ENCODE data around the gene MAPKAP1.

The MAPKAP1 gene

GRCh38 chr9:125463926-125464325 is 243.1 kb downstream of the MAPKAP1 start:
- Histone ChIP-seq H3K36me3 (ENCODE audit: insufficient read depth, low read length) (peaks cover 11% of the 10 kb centered on the region), H3K9me3 (ENCODE audit: insufficient read depth, low read depth, low read length) (0 out of 2 replicates have a peak, but pooled peaks cover 9% of the 10 kb centered on the region), H3K27ac (ENCODE audit: low read depth, low read length) (no peak overlapping the region; the same call in 1 of the 2 replicates), H3K4me1 (ENCODE audit: insufficient read depth, low read length) (peaks cover 17% of the 10 kb centered on the region; the same call in 1 of the 2 replicates), H3K27me3 (ENCODE audit: insufficient read depth, low read length) (no peaks in the 10 kb centered on the region), H3K4me3 (ENCODE audit: low read length) (no peak overlapping the region), H3K9ac (ENCODE audit: low read depth, low read length) (no peak overlapping the region)
- 91% methylated on average over 1 of the region's 2 CpGs for WGBS

DNA sequence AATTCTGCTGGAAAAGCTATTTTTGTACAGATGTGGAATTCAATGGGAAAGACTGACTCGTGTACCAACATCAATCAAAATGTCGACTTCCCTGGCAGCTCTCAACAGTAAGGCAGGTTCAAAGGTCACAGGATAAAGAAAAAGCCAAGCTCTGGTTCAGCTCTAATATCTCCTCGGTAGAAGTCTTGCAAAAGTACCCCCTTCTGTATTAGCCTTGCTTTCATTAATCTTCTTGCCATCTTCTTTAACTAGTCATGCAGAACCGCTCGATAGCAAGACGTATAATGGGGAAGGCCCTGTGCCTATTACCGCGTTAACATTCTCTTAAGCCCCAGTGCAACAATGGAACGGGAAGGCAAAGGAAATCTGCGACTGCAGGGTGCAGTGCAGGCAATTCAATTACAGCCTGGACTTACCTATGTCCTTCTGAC is 244.1 kb downstream of the MAPKAP1 start:
- no peaks in the 10 kb centered on the region for H3K27me3 ChIP-seq (ENCODE audit: insufficient read depth, low read length)
- WGBS: 85% methylated on average over 10 of the region's 10 CpGs
- peaks cover 12% of the 10 kb centered on the region for H3K36me3 ChIP-seq (ENCODE audit: insufficient read depth, low read length)
- peaks cover 17% of the 10 kb centered on the region; the same call in 1 of the 2 replicates for H3K4me1 ChIP-seq (ENCODE audit: insufficient read depth, low read length)
- no peak overlapping the region for H3K9ac ChIP-seq (ENCODE audit: low read depth, low read length)
- H3K9me3 ChIP-seq (ENCODE audit: insufficient read depth, low read depth, low read length): peaks cover 13% of the 10 kb centered on the region
- no peak overlapping the region for H3K4me3 ChIP-seq (ENCODE audit: low read length)
- no peak overlapping the region for H3K27ac ChIP-seq (ENCODE audit: low read depth, low read length)

DNA sequence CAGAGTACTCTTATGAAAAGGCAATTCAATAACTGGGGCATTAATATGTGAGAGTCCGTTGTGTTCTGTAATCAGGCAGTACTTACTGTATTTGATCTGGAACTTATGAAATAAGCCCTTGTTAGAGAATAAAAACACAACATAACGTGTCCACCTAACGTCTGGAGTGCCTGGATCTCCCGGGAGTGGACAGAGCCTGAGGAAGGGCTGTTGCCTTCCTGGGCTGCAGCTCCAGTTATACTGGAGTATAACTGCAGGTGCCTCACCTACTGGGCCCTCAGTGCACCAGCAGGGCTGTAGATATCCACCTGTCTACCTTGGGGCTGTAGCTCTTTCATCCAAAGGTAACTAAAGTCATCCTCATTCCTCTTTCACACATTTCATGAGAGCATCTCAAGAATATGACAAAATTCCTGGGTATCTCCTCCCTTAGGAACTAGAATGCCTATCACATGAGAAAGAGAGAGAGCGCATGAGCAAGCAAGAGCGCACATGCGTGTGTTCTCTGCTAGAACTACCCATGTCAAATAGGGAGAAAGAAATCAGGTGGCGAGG is 245.3 kb downstream of the MAPKAP1 start:
- 97% methylated on average over 8 of the region's 8 CpGs for WGBS
- H3K4me3 ChIP-seq (ENCODE audit: low read length): no peak overlapping the region

GRCh38 chr9:125460883-125461635 is 245.9 kb downstream of the MAPKAP1 start:
- Histone ChIP-seq H3K9ac (ENCODE audit: low read depth, low read length) (no peak overlapping the region), H3K27ac (ENCODE audit: low read depth, low read length) (no peak overlapping the region), H3K9me3 (ENCODE audit: insufficient read depth, low read depth, low read length) (peaks cover 29% of the 10 kb centered on the region), H3K36me3 (ENCODE audit: insufficient read depth, low read length) (peaks cover 23% of the 10 kb centered on the region), H3K27me3 (ENCODE audit: insufficient read depth, low read length) (no peaks in the 10 kb centered on the region), H3K4me1 (ENCODE audit: insufficient read depth, low read length) (peaks cover 17% of the 10 kb centered on the region; the same call in 1 of the 2 replicates), H3K4me3 (ENCODE audit: low read length) (no peak overlapping the region)
- 95% methylated on average over 8 of the region's 8 CpGs for WGBS

More for the DNA sequence above, 245.3 kb downstream of the MAPKAP1 start:
- Histone ChIP-seq H3K4me1 (ENCODE audit: insufficient read depth, low read length) (peaks cover 17% of the 10 kb centered on the region; the same call in 1 of the 2 replicates), H3K36me3 (ENCODE audit: insufficient read depth, low read length) (peaks cover 18% of the 10 kb centered on the region), H3K9ac (ENCODE audit: low read depth, low read length) (no peak overlapping the region), H3K27me3 (ENCODE audit: insufficient read depth, low read length) (no peaks in the 10 kb centered on the region), H3K9me3 (ENCODE audit: insufficient read depth, low read depth, low read length) (peaks cover 22% of the 10 kb centered on the region), H3K27ac (ENCODE audit: low read depth, low read length) (no peak overlapping the region)

GRCh38 chr9:125460346-125460745 is 246.7 kb downstream of the MAPKAP1 start:
- Histone ChIP-seq H3K9me3 (ENCODE audit: insufficient read depth, low read depth, low read length) (peaks cover 35% of the 10 kb centered on the region), H3K4me3 (ENCODE audit: low read length) (no peak overlapping the region), H3K9ac (ENCODE audit: low read depth, low read length) (no peak overlapping the region), H3K36me3 (ENCODE audit: insufficient read depth, low read length) (peaks cover 24% of the 10 kb centered on the region), H3K4me1 (ENCODE audit: insufficient read depth, low read length) (peaks cover 17% of the 10 kb centered on the region; the same call in 1 of the 2 replicates), H3K27me3 (ENCODE audit: insufficient read depth, low read length) (no peaks in the 10 kb centered on the region), H3K27ac (ENCODE audit: low read depth, low read length) (no peak overlapping the region)
- WGBS: 98% methylated on average over 7 of the region's 7 CpGs

GRCh38 chr9:125457357-125457756 is 249.7 kb downstream of the MAPKAP1 start:
- Histone ChIP-seq H3K27me3 (ENCODE audit: insufficient read depth, low read length) (no peaks in the 10 kb centered on the region), H3K27ac (ENCODE audit: low read depth, low read length) (no peak overlapping the region), H3K9me3 (ENCODE audit: insufficient read depth, low read depth, low read length) (peaks cover 35% of the 10 kb centered on the region), H3K4me3 (ENCODE audit: low read length) (no peak overlapping the region), H3K36me3 (ENCODE audit: insufficient read depth, low read length) (peaks cover 24% of the 10 kb centered on the region), H3K9ac (ENCODE audit: low read depth, low read length) (no peak overlapping the region), H3K4me1 (ENCODE audit: insufficient read depth, low read length) (peaks cover 13% of the 10 kb centered on the region)
- 100% methylated on average over 1 of the region's 1 CpG for WGBS

DNA sequence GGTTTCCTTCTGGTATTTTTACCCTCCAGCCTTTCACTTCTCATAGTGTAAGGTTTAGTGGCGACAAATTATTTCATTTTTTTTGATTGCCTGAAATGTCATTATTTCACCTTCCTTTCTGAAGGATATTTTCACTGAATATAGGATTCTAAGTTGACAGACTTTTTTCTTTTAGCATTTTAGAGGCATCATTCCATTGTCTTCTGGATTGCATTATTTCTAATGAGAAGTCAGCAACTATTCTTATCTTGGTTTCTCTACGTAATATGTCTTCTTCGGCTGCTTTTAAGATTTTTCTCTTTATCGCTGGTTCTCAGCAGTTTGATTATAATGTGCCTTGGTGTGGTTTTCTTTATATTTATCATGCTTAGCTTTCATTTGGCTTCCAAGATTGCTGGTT is 251.1 kb downstream of the MAPKAP1 start:
- Histone ChIP-seq H3K4me3 (ENCODE audit: low read length) (no peak overlapping the region), H3K27me3 (ENCODE audit: insufficient read depth, low read length) (no peaks in the 10 kb centered on the region), H3K9ac (ENCODE audit: low read depth, low read length) (no peak overlapping the region), H3K4me1 (ENCODE audit: insufficient read depth, low read length) (peaks cover 9% of the 10 kb centered on the region; the same call in 1 of the 2 replicates), H3K9me3 (ENCODE audit: insufficient read depth, low read depth, low read length) (peaks cover 35% of the 10 kb centered on the region), H3K27ac (ENCODE audit: low read depth, low read length) (no peak overlapping the region), H3K36me3 (ENCODE audit: insufficient read depth, low read length) (peaks cover 22% of the 10 kb centered on the region)
- WGBS: 100% methylated on average over 3 of the region's 4 CpGs

DNA sequence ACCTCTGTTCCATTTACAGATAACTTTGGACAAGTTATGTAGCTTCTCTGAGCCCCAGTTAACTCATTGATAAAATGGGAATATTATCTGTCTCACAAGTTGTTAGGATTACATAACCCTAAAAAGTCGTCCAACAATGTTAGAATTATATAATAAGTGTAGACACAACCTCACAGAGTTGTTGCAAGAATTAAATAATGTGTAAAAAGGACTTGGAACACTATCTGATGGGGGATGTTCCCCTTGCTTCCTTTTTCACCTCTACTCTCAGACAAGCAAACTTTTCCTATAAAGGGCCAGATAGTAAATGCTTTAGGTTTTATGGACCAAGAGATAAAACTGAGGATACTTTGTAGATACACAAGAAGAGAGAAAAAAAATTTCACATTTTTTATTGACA is 251.9 kb downstream of the MAPKAP1 start:
- H3K27me3 ChIP-seq (ENCODE audit: insufficient read depth, low read length): no peaks in the 10 kb centered on the region
- WGBS: no CpG with 5 or more reads among the region's 1 CpG
- no peak overlapping the region for H3K27ac ChIP-seq (ENCODE audit: low read depth, low read length)
- H3K4me1 ChIP-seq (ENCODE audit: insufficient read depth, low read length): peaks cover 9% of the 10 kb centered on the region; the same call in 1 of the 2 replicates
- no peak overlapping the region for H3K9ac ChIP-seq (ENCODE audit: low read depth, low read length)
- peaks cover 31% of the 10 kb centered on the region for H3K9me3 ChIP-seq (ENCODE audit: insufficient read depth, low read depth, low read length)
- H3K4me3 ChIP-seq (ENCODE audit: low read length): no peak overlapping the region
- H3K36me3 ChIP-seq (ENCODE audit: insufficient read depth, low read length): peaks cover 14% of the 10 kb centered on the region; the same call in 1 of the 2 replicates

DNA sequence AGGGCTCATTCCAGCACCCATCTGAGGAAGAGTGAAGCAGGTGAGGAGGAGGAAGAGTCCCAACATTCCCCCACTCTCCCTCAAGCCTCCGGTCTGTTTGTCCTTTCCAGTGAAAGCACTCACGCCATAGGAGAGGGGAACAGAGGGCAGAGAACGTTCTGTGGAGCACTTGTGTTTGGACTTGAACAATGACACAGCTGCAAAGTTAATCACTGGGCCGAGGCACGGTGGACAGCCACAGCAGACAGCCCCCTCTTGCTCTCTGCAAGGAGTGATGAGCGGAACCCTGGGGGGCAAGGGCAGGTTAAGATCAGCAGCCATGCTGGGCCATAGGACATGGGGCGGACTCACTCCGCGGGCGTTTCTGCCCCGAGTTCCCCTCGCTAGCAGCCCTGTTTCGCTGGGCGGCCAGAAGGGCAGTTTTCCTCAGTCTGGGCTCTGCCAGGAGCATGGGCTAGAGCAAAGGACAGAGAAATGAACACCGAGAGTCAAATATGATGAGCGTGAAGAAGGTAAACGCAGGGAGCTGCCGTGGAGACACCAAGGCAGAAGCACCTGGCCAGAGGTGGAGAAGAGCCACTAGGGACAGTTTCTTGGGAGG is 259.7 kb downstream of the MAPKAP1 start:
- WGBS: 89% methylated on average over 18 of the region's 18 CpGs
- no peaks in the 10 kb centered on the region; the same call in 1 of the 2 replicates for H3K4me1 ChIP-seq (ENCODE audit: insufficient read depth, low read length)
- no peak overlapping the region for H3K4me3 ChIP-seq (ENCODE audit: low read length)
- H3K36me3 ChIP-seq (ENCODE audit: insufficient read depth, low read length): 0 out of 2 replicates have a peak, but pooled peaks cover 8% of the 10 kb centered on the region
- H3K9me3 ChIP-seq (ENCODE audit: insufficient read depth, low read depth, low read length): no peaks in the 10 kb centered on the region
- no peak overlapping the region for H3K9ac ChIP-seq (ENCODE audit: low read depth, low read length)
- H3K27ac ChIP-seq (ENCODE audit: low read depth, low read length): no peak overlapping the region
- H3K27me3 ChIP-seq (ENCODE audit: insufficient read depth, low read length): no peaks in the 10 kb centered on the region

- no peaks in the 10 kb centered on the region for H3K9me3 ChIP-seq (ENCODE audit: insufficient read depth, low read depth, low read length)
- H3K4me3 ChIP-seq (ENCODE audit: low read length): no peak overlapping the region
- no peaks in the 10 kb centered on the region; the same call in 1 of the 2 replicates for H3K4me1 ChIP-seq (ENCODE audit: insufficient read depth, low read length)
- no peak overlapping the region for H3K9ac ChIP-seq (ENCODE audit: low read depth, low read length)
- H3K27me3 ChIP-seq (ENCODE audit: insufficient read depth, low read length): no peaks in the 10 kb centered on the region
- WGBS: 77% methylated on average over 6 of the region's 6 CpGs
- H3K36me3 ChIP-seq (ENCODE audit: insufficient read depth, low read length): 0 out of 2 replicates have a peak, but pooled peaks cover 8% of the 10 kb centered on the region
- H3K27ac ChIP-seq (ENCODE audit: low read depth, low read length): peak overlapping the region; percentile 22; the same call in 1 of the 2 replicates
Measured at GRCh38 chr9:125446561-125447094, 260.4 kb downstream of the MAPKAP1 start.
